ENCODE results near the gene MRM3. TPM values are rescaled to one million over a fixed set of nuclear protein-coding genes. Genes with fewer than 3 reads are reported as not detected.

Gene MRM3
- total and polyA plus RNA-seq, 2 experiments from 2014 or later = 17.7 to 23.4 TPM

Other genes starting within 250 kb of the MRM3 start
- gene VPS53, start 67.5 kb upstream of the MRM3 start, total RNA-seq (2014; rRNA removed; shearing (Covaris generic)) = 21.1 and 26.0 TPM in 2 replicates
- 10.0 and 11.6 TPM in 2 replicates for gene VPS53, start 67.5 kb upstream of the MRM3 start, polyA plus RNA-seq (2016; fragmentation: Nextera tagmentation; extraction: Ambion mirVana)
- 14.5 and 21.1 TPM in 2 replicates for gene TLCD3A, start 49.8 kb upstream of the MRM3 start, total RNA-seq (2014; rRNA removed; shearing (Covaris generic))
- 10.3 and 11.4 TPM in 2 replicates for gene TLCD3A, start 49.8 kb upstream of the MRM3 start, polyA plus RNA-seq (2016; fragmentation: Nextera tagmentation; extraction: Ambion mirVana)
- gene GEMIN4, start 30.1 kb upstream of the MRM3 start, total RNA-seq (2014; rRNA removed; shearing (Covaris generic)) = 42.4 and 45.0 TPM in 2 replicates
- gene GEMIN4, start 30.1 kb upstream of the MRM3 start, polyA plus RNA-seq (2016; fragmentation: Nextera tagmentation; extraction: Ambion mirVana) = 14.1 and 14.5 TPM in 2 replicates
- 69.7 and 122 TPM in 2 replicates for gene GLOD4, start 73 bp upstream of the MRM3 start, total RNA-seq (2014; rRNA removed; shearing (Covaris generic))
- 118 and 120 TPM in 2 replicates for gene GLOD4, start 73 bp upstream of the MRM3 start, polyA plus RNA-seq (2016; fragmentation: Nextera tagmentation; extraction: Ambion mirVana)
- gene NXN, start 197.4 kb downstream of the MRM3 start, total RNA-seq (2014; rRNA removed; shearing (Covaris generic)) = 90.4 and 105 TPM in 2 replicates
- gene NXN, start 197.4 kb downstream of the MRM3 start, polyA plus RNA-seq (2016; fragmentation: Nextera tagmentation; extraction: Ambion mirVana) = 31.8 and 36.2 TPM in 2 replicates
- 23.1 and 24.4 TPM in 2 replicates for gene TIMM22, start 214.8 kb downstream of the MRM3 start, total RNA-seq (2014; rRNA removed; shearing (Covaris generic))
- 20.2 and 21.9 TPM in 2 replicates for gene TIMM22, start 214.8 kb downstream of the MRM3 start, polyA plus RNA-seq (2016; fragmentation: Nextera tagmentation; extraction: Ambion mirVana)